Parathyroid adenoma (tissue), 2 donors: ENCODE measurements around the gene MAP6.

ENCODE experiments used
- H2AFZ ChIP-seq: fragments of 300-600 bp; sonication (generic); one replicate; pipeline ENCODE4 v1.7.0; 2017; ENCODE audit warnings: antibody characterized with exemption, mild to moderate bottlenecking
- H3K27ac ChIP-seq: fragments of 300-600 bp; sonication (generic); one replicate; pipeline ENCODE4 v1.7.0; 2017
- H3K27me3 ChIP-seq: fragments of 300-600 bp; sonication (generic); one replicate; pipeline ENCODE4 v1.7.0; 2017; ENCODE audit warnings: low read length; ENCODE audit not compliant: control insufficient read depth, insufficient read depth
- H3K36me3 ChIP-seq: fragments of 300-600 bp; sonication (generic); one replicate; pipeline ENCODE4 v1.7.0; 2017; ENCODE audit warnings: low read length; ENCODE audit not compliant: control insufficient read depth, insufficient read depth
- H3K4me1 ChIP-seq: fragments of 300-600 bp; sonication (generic); one replicate; pipeline ENCODE4 v1.7.0; 2017; ENCODE audit warnings: control low read depth
- H3K4me2 ChIP-seq: fragments of 300-600 bp; sonication (generic); one replicate; pipeline ENCODE4 v1.7.0; 2017; ENCODE audit warnings: low read length
- H3K4me3 ChIP-seq: fragments of 300-600 bp; sonication (generic); one replicate; pipeline ENCODE4 v1.7.0; 2017; ENCODE audit warnings: low read depth, low read length
- H3K79me2 ChIP-seq: fragments of 300-600 bp; sonication (generic); one replicate; pipeline ENCODE4 v1.7.0; 2017; ENCODE audit warnings: control low read depth
- H3K9ac ChIP-seq: fragments of 300-600 bp; sonication (generic); one replicate; pipeline ENCODE4 v1.7.0; 2017; ENCODE audit warnings: mild to moderate bottlenecking
- H3K9me3 ChIP-seq: fragments of 300-600 bp; sonication (generic); one replicate; pipeline ENCODE4 v1.7.0; 2017; ENCODE audit warnings: low read length; ENCODE audit not compliant: control insufficient read depth
- TF ChIP-seq, protein P1 (sequence below): fragments of 300-600 bp; sonication (generic); IDR thresholded peaks from one replicate; pipeline ENCODE4 v1.7.0; 2017; ENCODE audit warnings: antibody characterized with exemption, mild to moderate bottlenecking
- donor health status: primary hyperparathyroidism.

Gene MAP6

DNA sequence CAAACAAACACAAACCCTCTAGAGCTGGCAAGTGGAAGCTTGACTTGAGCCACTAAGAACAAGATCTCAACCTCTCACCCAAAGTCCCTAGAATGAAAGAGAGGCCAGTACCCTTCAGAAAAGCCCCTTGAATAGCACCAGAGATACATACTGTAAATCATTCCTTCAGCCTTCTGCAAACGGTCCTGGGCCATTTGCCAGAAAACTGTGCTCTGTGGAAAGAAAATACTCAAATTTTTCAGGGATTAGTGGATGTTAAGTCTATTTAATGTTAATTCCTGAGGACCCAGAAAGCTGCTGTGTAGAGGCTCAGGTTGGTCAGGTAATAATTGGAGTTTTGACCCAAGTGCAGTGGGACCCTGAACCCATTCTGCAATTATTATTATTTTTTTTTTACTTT is 89.9 kb downstream of the MAP6 start:
- TF ChIP-seq, protein P1, sequence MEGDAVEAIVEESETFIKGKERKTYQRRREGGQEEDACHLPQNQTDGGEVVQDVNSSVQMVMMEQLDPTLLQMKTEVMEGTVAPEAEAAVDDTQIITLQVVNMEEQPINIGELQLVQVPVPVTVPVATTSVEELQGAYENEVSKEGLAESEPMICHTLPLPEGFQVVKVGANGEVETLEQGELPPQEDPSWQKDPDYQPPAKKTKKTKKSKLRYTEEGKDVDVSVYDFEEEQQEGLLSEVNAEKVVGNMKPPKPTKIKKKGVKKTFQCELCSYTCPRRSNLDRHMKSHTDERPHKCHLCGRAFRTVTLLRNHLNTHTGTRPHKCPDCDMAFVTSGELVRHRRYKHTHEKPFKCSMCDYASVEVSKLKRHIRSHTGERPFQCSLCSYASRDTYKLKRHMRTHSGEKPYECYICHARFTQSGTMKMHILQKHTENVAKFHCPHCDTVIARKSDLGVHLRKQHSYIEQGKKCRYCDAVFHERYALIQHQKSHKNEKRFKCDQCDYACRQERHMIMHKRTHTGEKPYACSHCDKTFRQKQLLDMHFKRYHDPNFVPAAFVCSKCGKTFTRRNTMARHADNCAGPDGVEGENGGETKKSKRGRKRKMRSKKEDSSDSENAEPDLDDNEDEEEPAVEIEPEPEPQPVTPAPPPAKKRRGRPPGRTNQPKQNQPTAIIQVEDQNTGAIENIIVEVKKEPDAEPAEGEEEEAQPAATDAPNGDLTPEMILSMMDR, result no peak
- Histone ChIP-seq H3K9ac (no peak overlapping the region), H3K4me2 (no peak overlapping the region), H3K4me1 (peaks cover under 1% of the 10 kb centered on the region), H3K27me3 (no peaks in the 10 kb centered on the region), H3K79me2 (no peaks in the 10 kb centered on the region), H3K36me3 (no peaks in the 10 kb centered on the region), H3K4me3 (no peak overlapping the region), H3K27ac (no peak overlapping the region), H3K9me3 (no peaks in the 10 kb centered on the region), H2AFZ (no peak overlapping the region)

DNA sequence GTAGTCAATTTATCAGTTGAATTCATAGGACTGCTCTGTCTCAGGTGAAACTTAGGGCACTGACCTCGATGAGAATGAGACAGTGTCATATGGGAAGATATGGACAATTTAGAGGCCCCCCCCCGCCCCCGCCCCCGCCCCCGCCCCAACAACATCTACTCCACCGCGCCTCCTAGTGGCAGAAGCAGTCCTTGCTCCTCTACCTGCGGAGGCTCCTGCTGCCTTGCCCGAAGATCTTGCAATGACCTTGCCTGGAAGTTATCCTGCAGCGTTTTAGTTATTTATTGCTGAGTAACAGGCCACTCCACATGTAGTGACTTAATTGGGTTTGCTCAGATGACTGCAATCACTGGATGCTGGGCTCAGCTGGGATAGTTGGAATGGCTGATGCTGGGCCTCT is 91.6 kb downstream of the MAP6 start:
- no peaks in the 10 kb centered on the region for H3K27me3 ChIP-seq
- H3K27ac ChIP-seq, result no peak overlapping the region
- no peak overlapping the region for H3K4me3 ChIP-seq
- H3K9ac ChIP-seq, result no peak overlapping the region
- H3K79me2 ChIP-seq, result no peaks in the 10 kb centered on the region
- H3K9me3 ChIP-seq, result no peaks in the 10 kb centered on the region
- no peak overlapping the region for H2AFZ ChIP-seq
- H3K36me3 ChIP-seq, result no peaks in the 10 kb centered on the region
- TF ChIP-seq, protein P1, result no peak
- no peak overlapping the region for H3K4me2 ChIP-seq
- H3K4me1 ChIP-seq, result no peaks in the 10 kb centered on the region

DNA sequence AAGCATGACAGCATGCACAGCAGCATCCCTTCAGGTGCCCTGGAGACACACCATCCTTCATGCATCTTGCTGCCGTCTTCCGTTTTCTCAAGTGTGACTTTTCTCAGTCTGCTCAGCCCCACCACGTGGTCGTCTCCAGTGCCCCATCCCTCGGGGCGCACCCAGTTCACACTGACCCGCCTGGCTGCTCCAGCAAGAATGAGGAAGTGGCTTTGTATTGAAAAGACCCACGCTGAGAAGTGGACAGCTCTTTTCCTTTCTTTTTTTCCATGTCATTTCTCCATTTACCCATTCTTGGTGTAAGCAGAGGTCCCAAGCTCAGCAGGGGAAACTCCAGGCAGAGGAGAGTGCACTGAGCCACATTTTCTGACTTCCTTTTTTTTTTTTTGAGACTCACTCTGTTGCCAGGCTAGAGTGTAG is 92.3 kb downstream of the MAP6 start:
- Histone ChIP-seq H3K9ac (no peak overlapping the region), H3K27me3 (no peaks in the 10 kb centered on the region), H3K36me3 (no peaks in the 10 kb centered on the region), H3K79me2 (no peaks in the 10 kb centered on the region), H2AFZ (no peak overlapping the region), H3K27ac (no peak overlapping the region), H3K4me1 (no peaks in the 10 kb centered on the region), H3K9me3 (no peaks in the 10 kb centered on the region), H3K4me2 (no peak overlapping the region), H3K4me3 (no peak overlapping the region)
- TF ChIP-seq, protein P1, result no peak

DNA sequence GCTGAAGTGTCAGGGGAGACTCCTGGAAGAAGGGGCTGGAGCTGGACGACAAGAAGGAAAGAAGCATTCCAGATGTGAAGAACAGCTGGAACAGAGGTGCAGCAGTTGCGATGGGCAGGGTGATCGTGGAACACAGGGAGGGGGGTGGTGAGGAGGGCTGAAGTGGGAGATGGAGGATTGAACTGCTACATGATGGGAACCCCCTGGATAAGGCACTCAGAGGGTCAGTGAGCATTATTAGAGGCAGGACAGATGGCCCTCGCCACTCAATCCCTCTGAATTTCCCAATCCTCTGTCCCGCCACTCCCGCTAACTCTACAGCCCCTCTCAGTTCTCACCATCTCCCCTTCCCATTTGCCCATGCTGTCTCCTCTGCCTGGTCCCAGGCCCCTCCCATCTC is 92.8 kb downstream of the MAP6 start:
- TF ChIP-seq, protein P1, result no peak
- Histone ChIP-seq H2AFZ (no peak overlapping the region), H3K27ac (no peak overlapping the region), H3K36me3 (no peaks in the 10 kb centered on the region), H3K27me3 (no peaks in the 10 kb centered on the region), H3K9me3 (no peaks in the 10 kb centered on the region), H3K4me1 (no peaks in the 10 kb centered on the region), H3K4me2 (no peak overlapping the region), H3K79me2 (no peaks in the 10 kb centered on the region), H3K4me3 (no peak overlapping the region), H3K9ac (no peak overlapping the region)

DNA sequence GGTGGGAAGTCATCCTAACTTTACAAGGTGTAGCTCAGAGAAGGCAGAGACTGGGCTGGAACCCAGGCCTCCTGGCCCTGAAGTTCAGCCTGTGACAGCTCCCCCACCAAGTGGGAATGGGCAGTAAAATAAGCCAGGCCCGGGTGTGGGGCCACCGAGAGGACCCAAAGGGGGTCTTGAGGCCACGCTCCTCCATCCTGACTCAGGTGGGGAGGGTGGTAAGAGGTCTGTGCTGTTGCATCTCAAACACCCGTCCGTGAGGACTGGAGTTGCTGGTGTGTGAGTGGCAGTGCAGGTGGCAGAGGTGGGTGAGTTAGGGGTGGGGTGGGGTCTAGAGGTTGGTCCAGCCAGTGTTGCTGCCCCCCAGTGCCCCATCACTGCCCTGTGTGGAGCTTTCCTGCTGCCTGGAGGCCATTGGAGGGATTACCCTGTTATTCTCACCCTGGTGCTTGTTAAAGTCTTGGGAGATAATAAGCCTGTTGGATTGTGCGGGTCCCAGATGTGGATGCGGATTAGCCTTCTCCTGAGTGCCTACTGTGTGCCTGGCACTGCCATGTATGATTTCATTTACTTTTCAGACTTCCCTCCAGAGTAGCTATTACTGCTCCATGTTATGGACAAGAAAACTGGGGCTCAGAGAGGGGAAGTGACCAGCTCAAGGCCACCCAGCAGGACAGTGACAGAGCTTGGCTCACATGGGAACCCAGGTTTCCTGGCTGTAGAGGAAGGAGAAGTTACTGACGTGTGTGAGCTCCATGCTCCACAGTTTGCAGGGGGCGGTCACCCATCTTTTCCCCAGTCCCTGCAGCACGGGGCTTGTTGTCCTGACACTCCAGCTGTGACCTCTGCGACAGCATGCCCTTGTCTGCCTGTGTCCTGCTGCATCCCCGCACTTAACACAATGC is 93.9 kb downstream of the MAP6 start:
- Histone ChIP-seq H3K27me3 (no peaks in the 10 kb centered on the region), H3K4me2 (no peak overlapping the region), H3K4me1 (no peaks in the 10 kb centered on the region), H3K36me3 (no peaks in the 10 kb centered on the region), H3K9ac (no peak overlapping the region), H2AFZ (no peak overlapping the region), H3K27ac (no peak overlapping the region), H3K9me3 (no peaks in the 10 kb centered on the region), H3K79me2 (no peaks in the 10 kb centered on the region), H3K4me3 (no peak overlapping the region)
- TF ChIP-seq, protein P1, result no peak
